Measurements from ENCODE around the gene GRID2.

The GRID2 gene

GRCh38 chr4:93084599-93085305 lies 781.0 kb downstream of the GRID2 start:
- no peak for DNase-seq (ENCODE audit: low read depth)
- no peak overlapping the region for H3K4me3 ChIP-seq (ENCODE audit: low read depth, low read length)

GRCh38 chr4:93086356-93086755 lies 782.6 kb downstream of the GRID2 start:
- TF ChIP-seq CTCF (IDR thresholded peaks at IDR 0.05; ENCODE audit: control insufficient read depth, extremely low read depth, insufficient read depth) = no peak
- no peak overlapping the region for H3K4me3 ChIP-seq (ENCODE audit: low read depth, low read length)
- no peak for DNase-seq (ENCODE audit: low read depth)

More at GRCh38 chr4:93084599-93085305, 781.0 kb downstream of the GRID2 start:
- TF ChIP-seq CTCF (IDR thresholded peaks at IDR 0.05; ENCODE audit: control insufficient read depth, extremely low read depth, insufficient read depth) = no peak

- DNase-seq (ENCODE audit: low read depth) = no peak
- no peak for TF ChIP-seq CTCF (IDR thresholded peaks at IDR 0.05; ENCODE audit: control insufficient read depth, extremely low read depth, insufficient read depth)
- no peak overlapping the region for H3K4me3 ChIP-seq (ENCODE audit: low read depth, low read length)
Observed at GRCh38 chr4:93092765-93093164, 789.0 kb downstream of the GRID2 start.

GRCh38 chr4:93103042-93103441 lies 799.3 kb downstream of the GRID2 start:
- no peak for TF ChIP-seq CTCF (IDR thresholded peaks at IDR 0.05; ENCODE audit: control insufficient read depth, extremely low read depth, insufficient read depth)
- no peak for DNase-seq (ENCODE audit: low read depth)
- no peak overlapping the region for H3K4me3 ChIP-seq (ENCODE audit: low read depth, low read length)

- no peak for TF ChIP-seq CTCF (IDR thresholded peaks at IDR 0.05; ENCODE audit: control insufficient read depth, extremely low read depth, insufficient read depth)
- no peak for DNase-seq (ENCODE audit: low read depth)
- no peak overlapping the region for H3K4me3 ChIP-seq (ENCODE audit: low read depth, low read length)
Observed at GRCh38 chr4:93116624-93117023, 812.9 kb downstream of the GRID2 start.

GRCh38 chr4:93127489-93127888 lies 823.7 kb downstream of the GRID2 start:
- no peak for DNase-seq (ENCODE audit: low read depth)
- TF ChIP-seq CTCF (IDR thresholded peaks at IDR 0.05; ENCODE audit: control insufficient read depth, extremely low read depth, insufficient read depth) = no peak
- H3K4me3 ChIP-seq (ENCODE audit: low read depth, low read length) = no peak overlapping the region

- TF ChIP-seq CTCF (IDR thresholded peaks at IDR 0.05; ENCODE audit: control insufficient read depth, extremely low read depth, insufficient read depth) = no peak
- DNase-seq (ENCODE audit: low read depth) = no peak
- H3K4me3 ChIP-seq (ENCODE audit: low read depth, low read length) = no peak overlapping the region
Observed at GRCh38 chr4:93132631-93133030, 828.9 kb downstream of the GRID2 start.

Measured in LNCaP clone FGC (cell line).